ENCODE measurements around the gene SOWAHA.

DNA sequence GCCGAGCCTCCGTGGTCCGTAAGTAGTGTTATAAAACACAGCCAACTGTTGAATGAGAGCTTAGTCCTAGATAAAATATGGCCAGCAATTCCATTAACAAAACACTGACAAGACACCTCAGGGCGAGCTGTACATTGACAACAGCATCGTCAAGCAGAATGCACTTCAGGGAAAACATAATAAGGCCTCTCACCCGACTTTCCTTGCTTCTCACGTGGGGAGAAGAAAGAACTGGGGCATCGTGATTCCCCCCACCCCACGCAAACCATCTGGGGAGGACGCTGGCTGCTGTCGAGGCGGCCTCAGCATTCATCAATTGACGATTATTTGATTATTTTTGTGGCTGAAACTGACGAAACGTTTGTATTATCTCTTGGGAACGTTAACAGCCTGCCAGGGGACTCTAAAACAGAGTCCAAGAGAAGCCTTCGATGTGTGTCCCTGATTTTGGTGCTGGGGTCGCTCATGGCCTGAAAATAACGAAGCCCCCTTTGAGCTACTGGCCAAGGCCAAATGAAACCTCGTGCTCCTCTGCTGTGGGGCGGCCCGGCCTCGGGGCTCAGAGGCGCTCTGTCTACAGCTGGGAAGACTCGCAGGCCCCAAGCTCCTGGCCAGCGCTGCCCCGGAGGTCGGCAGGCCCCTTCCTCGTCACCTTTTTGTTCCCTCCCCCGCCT lies 52.7 kb downstream of the SOWAHA start:
- TF ChIP-seq CTCF (IDR thresholded peaks at IDR 0.05) (no peak), POLR2AphosphoS5 (IDR thresholded peaks at IDR 0.05) (no peak), POLR2A (IDR thresholded peaks at IDR 0.05) (no peak), EP300 (IDR thresholded peaks at IDR 0.05) (no peak)
